Measurements from ENCODE around the gene TNFRSF1A. TPM values are rescaled to one million over a fixed set of nuclear protein-coding genes. Genes with fewer than 3 reads are reported as not detected.

The TNFRSF1A gene
- total RNA-seq, 1 experiment from 2014 or later = 59.9 TPM

GRCh38 chr12:6306151-6306550 lies 35.7 kb downstream of the TNFRSF1A start:
- Mint-ChIP-seq H3K4me1 (peaks cover 13 to 14% of the 10 kb centered on the region in 2 experiments), H3K36me3 (ENCODE audit: insufficient read depth in 1 of 3, low read depth in 3 of 3) (no peaks in the 10 kb centered on the region), H3K4me3 (no peak overlapping the region), H3K27ac (no peak overlapping the region), H3K27me3 (ENCODE audit: low read depth) (peaks cover 22% of the 10 kb centered on the region), H3K9me3 (no peaks in the 10 kb centered on the region; a peak in 1 of 5 replicates)
- no peak overlapping the region for H2BK12ac ChIP-seq (ENCODE audit: insufficient read length, low read depth, low read length)
- H4K5ac ChIP-seq (ENCODE audit: insufficient read length, low read depth, low read length) = no peak overlapping the region
- H4K8ac ChIP-seq (replicated peaks; ENCODE audit: insufficient read length, low read depth, low read length) = no peak overlapping the region
- no peaks in the 10 kb centered on the region for H4K20me1 ChIP-seq (ENCODE audit: control insufficient read depth, insufficient read depth, insufficient read length)
- TF ChIP-seq, protein P1, sequence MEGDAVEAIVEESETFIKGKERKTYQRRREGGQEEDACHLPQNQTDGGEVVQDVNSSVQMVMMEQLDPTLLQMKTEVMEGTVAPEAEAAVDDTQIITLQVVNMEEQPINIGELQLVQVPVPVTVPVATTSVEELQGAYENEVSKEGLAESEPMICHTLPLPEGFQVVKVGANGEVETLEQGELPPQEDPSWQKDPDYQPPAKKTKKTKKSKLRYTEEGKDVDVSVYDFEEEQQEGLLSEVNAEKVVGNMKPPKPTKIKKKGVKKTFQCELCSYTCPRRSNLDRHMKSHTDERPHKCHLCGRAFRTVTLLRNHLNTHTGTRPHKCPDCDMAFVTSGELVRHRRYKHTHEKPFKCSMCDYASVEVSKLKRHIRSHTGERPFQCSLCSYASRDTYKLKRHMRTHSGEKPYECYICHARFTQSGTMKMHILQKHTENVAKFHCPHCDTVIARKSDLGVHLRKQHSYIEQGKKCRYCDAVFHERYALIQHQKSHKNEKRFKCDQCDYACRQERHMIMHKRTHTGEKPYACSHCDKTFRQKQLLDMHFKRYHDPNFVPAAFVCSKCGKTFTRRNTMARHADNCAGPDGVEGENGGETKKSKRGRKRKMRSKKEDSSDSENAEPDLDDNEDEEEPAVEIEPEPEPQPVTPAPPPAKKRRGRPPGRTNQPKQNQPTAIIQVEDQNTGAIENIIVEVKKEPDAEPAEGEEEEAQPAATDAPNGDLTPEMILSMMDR (conservative IDR thresholded peaks at IDR 0.05) = no peak
- H3K4me1 ChIP-seq (ENCODE audit: insufficient read depth, low read length) = no peaks in the 10 kb centered on the region
- H3K79me1 ChIP-seq (ENCODE audit: insufficient read depth, low read depth, low read length, poor library complexity, severe bottlenecking) = no peaks in the 10 kb centered on the region
- H4K91ac ChIP-seq (ENCODE audit: insufficient read length, low read depth, low read length) = no peak overlapping the region
- H2BK15ac ChIP-seq (ENCODE audit: low read depth, low read length) = no peak overlapping the region
- no peak overlapping the region for H3K23ac ChIP-seq (ENCODE audit: insufficient read length, low read depth, low read length)
- no peak overlapping the region for H3K4me2 ChIP-seq (ENCODE audit: insufficient read depth, insufficient read length, low read length)
- H3K27me3 ChIP-seq (ENCODE audit: insufficient read depth, low read length) = no peaks in the 10 kb centered on the region
- H3K23me2 ChIP-seq (ENCODE audit: insufficient read length, low read depth, low read length, poor library complexity, severe bottlenecking) = peaks cover 5% of the 10 kb centered on the region
- H2AFZ ChIP-seq (ENCODE audit: low read length) = no peak overlapping the region
- H3K9me3 ChIP-seq (ENCODE audit: control insufficient read depth, low read depth, low read length) = no peaks in the 10 kb centered on the region
- H2BK20ac ChIP-seq (ENCODE audit: low read depth, low read length, poor library complexity, severe bottlenecking) = no peak overlapping the region
- H3K56ac ChIP-seq (ENCODE audit: insufficient read length, low read depth, low read length) = no peak overlapping the region
- H2AK5ac ChIP-seq (ENCODE audit: insufficient read length, low read length) = no peak overlapping the region
- no peak overlapping the region for H3T11ph ChIP-seq (ENCODE audit: low read length)
- no peak overlapping the region for H2BK5ac ChIP-seq (ENCODE audit: insufficient read length, low read length)
- no peak overlapping the region for H3K4ac ChIP-seq (ENCODE audit: low read depth, low read length)
- no peak overlapping the region for H3K14ac ChIP-seq (ENCODE audit: insufficient read depth, low read length)
- H3K27ac ChIP-seq (ENCODE audit: insufficient read length, low read depth, low read length) = no peak overlapping the region
- H3K18ac ChIP-seq (ENCODE audit: insufficient read length, low read depth, low read length) = no peak overlapping the region
- no peak overlapping the region for H2BK120ac ChIP-seq (ENCODE audit: low read depth, low read length, poor library complexity, severe bottlenecking)
- no peaks in the 10 kb centered on the region for H3K79me2 ChIP-seq (ENCODE audit: insufficient read depth, low read length)
- no CpG with 5 or more reads among the region's 6 CpGs for WGBS (ENCODE audit: extremely low coverage, insufficient read length, low lambda C conversion rate)
- DNase-seq = no peak
- H3K9ac ChIP-seq (ENCODE audit: extremely low read depth, insufficient read length, low read length) = no peak overlapping the region

Measured in H9 (cell line).